ENCODE results near the gene CCNY.

CCNY gene

DNA sequence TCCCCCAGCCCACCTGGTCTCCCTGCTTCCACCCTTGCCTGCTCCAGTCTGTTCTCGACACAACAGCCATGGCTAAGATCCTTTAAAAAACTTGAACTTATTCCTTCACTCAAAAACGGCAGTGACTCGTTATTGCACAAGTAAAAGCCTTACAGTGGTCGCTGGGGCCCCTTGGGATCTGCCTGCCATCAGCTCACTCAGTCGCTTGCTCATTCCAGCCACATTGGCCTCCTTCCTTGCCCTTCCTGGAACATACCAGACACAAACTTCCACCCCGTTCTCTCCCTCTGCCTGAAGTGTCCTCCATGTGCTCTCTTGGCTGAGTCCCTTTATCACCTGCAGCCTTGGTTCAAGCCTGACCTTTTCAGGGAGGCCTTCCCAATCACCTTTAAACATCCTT lies 4.7 kb downstream of the CCNY start:
- Histone ChIP-seq H3K4me1 (ENCODE audit: low read depth, poor library complexity, severe bottlenecking) (peaks cover 51% of the 10 kb centered on the region), H3K9ac (no peak overlapping the region), H2AFZ (ENCODE audit: low read depth) (no peak overlapping the region), H3K36me3 (ENCODE audit: insufficient read depth) (no peaks in the 10 kb centered on the region), H3K4me3 (IDR thresholded peaks at IDR 0.05; ENCODE audit: insufficient read depth, low read depth, low read length) (no peak overlapping the region), H3K27me3 (ENCODE audit: insufficient read depth, low read depth) (no peaks in the 10 kb centered on the region; the same call in 1 of the 2 replicates), H3K4me2 (peak overlapping the region; percentile 61), H3K27ac (peak overlapping the region; percentile 47; the same call in 1 of the 2 replicates), H4K20me1 (ENCODE audit: insufficient read depth) (no peaks in the 10 kb centered on the region), H3K79me2 (ENCODE audit: insufficient read depth, low read depth) (peaks cover 60% of the 10 kb centered on the region)
- no peak for TF ChIP-seq CTCF (conservative IDR thresholded peaks at IDR 0.05; ENCODE audit: low read depth, low read length)

DNA sequence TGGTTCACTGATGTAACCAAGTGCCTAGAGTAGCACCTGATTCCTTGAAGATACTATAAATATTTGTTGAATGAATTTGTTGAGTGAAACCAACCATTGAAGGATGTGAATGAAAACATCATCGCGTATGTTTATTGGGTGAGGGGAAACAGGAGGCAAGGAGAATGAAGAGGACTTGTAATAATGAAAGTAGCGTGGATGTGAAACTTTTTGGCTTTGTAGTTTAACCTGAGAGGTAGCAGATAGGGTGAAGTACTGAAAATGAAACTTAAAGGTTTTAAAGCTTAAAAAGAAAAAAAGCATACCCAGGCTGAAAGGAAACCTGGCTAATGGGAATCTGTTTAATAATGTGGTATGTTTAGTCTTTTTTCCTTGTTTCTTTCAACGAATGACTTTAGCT lies 5.2 kb downstream of the CCNY start:
- no peak overlapping the region for H2AFZ ChIP-seq (ENCODE audit: low read depth)
- peak overlapping the region; percentile 47; the same call in 1 of the 2 replicates for H3K27ac ChIP-seq
- no peak overlapping the region; the same call in 1 of the 2 replicates for H3K9ac ChIP-seq
- H4K20me1 ChIP-seq (ENCODE audit: insufficient read depth) = no peaks in the 10 kb centered on the region
- peaks cover 63% of the 10 kb centered on the region for H3K79me2 ChIP-seq (ENCODE audit: insufficient read depth, low read depth)
- no peak for TF ChIP-seq CTCF (conservative IDR thresholded peaks at IDR 0.05; ENCODE audit: low read depth, low read length)
- H3K4me1 ChIP-seq (ENCODE audit: low read depth, poor library complexity, severe bottlenecking) = peaks cover 51% of the 10 kb centered on the region
- no peaks in the 10 kb centered on the region for H3K36me3 ChIP-seq (ENCODE audit: insufficient read depth)
- peak overlapping the region; percentile 61 for H3K4me2 ChIP-seq
- no peak overlapping the region for H3K4me3 ChIP-seq (IDR thresholded peaks at IDR 0.05; ENCODE audit: insufficient read depth, low read depth, low read length)
- no peaks in the 10 kb centered on the region; the same call in 1 of the 2 replicates for H3K27me3 ChIP-seq (ENCODE audit: insufficient read depth, low read depth)

DNA sequence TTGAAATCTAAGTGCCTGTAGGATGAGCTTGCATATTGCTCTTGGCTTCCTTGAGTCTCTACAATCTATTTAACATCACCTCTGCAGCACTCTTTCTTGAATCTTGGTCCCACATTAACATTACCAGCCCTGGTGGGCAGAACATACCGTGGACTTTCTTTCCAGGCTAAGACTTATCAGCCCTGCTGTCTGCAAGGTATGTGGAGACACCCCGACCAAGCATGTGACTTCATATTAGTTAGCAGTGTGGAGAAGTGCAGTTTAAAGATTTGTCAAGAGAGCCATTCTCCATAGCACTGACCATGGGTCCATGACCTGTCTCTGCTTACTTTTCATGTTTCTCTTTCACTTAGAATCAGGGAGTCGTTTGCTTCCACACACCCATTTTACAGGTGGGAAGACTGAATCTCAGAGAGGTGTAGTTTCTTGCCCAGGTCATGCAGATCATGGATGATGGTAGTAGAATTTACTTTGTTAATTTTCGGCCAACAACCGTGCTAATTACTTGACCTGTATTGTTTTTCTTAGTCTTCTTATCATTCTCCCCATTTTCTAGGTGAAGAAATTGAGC lies 6.0 kb downstream of the CCNY start:
- Histone ChIP-seq H3K79me2 (ENCODE audit: insufficient read depth, low read depth) (peaks cover 71% of the 10 kb centered on the region), H3K4me2 (peak overlapping the region; percentile 61), H2AFZ (ENCODE audit: low read depth) (no peak overlapping the region), H3K27me3 (ENCODE audit: insufficient read depth, low read depth) (no peaks in the 10 kb centered on the region; the same call in 1 of the 2 replicates), H3K36me3 (ENCODE audit: insufficient read depth) (no peaks in the 10 kb centered on the region), H3K4me1 (ENCODE audit: low read depth, poor library complexity, severe bottlenecking) (peaks cover 50% of the 10 kb centered on the region), H3K27ac (peak overlapping the region; percentile 47), H4K20me1 (ENCODE audit: insufficient read depth) (no peaks in the 10 kb centered on the region), H3K9ac (no peak overlapping the region; the same call in 1 of the 2 replicates), H3K4me3 (IDR thresholded peaks at IDR 0.05; ENCODE audit: insufficient read depth, low read depth, low read length) (no peak overlapping the region)
- TF ChIP-seq CTCF (conservative IDR thresholded peaks at IDR 0.05; ENCODE audit: low read depth, low read length) = no peak

DNA sequence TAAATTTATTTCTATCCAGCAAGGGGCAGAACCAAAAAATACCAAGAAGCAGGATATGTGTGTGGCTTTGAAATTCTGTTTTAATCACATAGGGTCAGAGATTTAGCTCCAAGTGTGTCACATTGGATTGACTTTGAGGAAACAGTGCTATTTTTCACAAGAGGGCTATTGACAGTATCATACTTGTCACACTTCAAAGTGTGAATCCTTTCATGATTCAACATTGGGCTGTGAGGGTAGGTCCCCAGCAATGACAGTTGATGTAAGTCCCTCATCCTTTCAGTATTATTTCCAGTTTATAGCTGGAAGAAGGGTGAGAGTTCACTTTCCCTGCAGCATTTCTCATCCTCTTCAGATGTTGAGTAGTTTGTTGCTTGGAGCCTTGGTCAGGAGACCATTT lies 7.4 kb downstream of the CCNY start:
- Histone ChIP-seq H3K4me1 (ENCODE audit: low read depth, poor library complexity, severe bottlenecking) (peaks cover 36% of the 10 kb centered on the region), H3K4me3 (IDR thresholded peaks at IDR 0.05; ENCODE audit: insufficient read depth, low read depth, low read length) (no peak overlapping the region), H3K4me2 (no peak overlapping the region), H3K9ac (no peak overlapping the region), H2AFZ (ENCODE audit: low read depth) (no peak overlapping the region), H3K27me3 (ENCODE audit: insufficient read depth, low read depth) (no peaks in the 10 kb centered on the region), H3K27ac (no peak overlapping the region), H3K79me2 (ENCODE audit: insufficient read depth, low read depth) (peaks cover 74% of the 10 kb centered on the region), H4K20me1 (ENCODE audit: insufficient read depth) (peaks cover 6% of the 10 kb centered on the region; the same call in 1 of the 2 replicates), H3K36me3 (ENCODE audit: insufficient read depth) (no peaks in the 10 kb centered on the region)
- no peak for TF ChIP-seq CTCF (conservative IDR thresholded peaks at IDR 0.05; ENCODE audit: low read depth, low read length)

Data from KMS-11 (cell line).